Small intestine (tissue), 7 donors: ENCODE data around the gene TBXA2R. TPM values are rescaled to one million over a fixed set of nuclear protein-coding genes. Genes with fewer than 3 reads are reported as not detected.
"Not testable (repeated sequence)": the region's sequence is repeated elsewhere in the genome, so short reads cannot be mapped to it uniquely, and the experiment has no call there.

ENCODE experiments used
- DNase-seq, 2 donors: peaks; one replicate each; pipeline versions ENCODE4 v3.0.0 to v3.0.0-alpha.2; 2013
- FAIRE-seq: peaks from 2 replicates; lab custom pipeline; 2012; peaks lifted over from hg19 to GRCh38; lab: Jason Lieb, UNC
- H3K27ac ChIP-seq, 3 donors: one replicate each; pipeline ENCODE4 v1.5.1; 2013; ENCODE audit warnings: low read length in 2 of 3, mild to moderate bottlenecking in 2 of 3, control low read depth in 1 of 3, inconsistent platforms in 1 of 3, low read depth in 1 of 3, moderate library complexity in 1 of 3
- H3K27me3 ChIP-seq, 3 donors: one replicate each; pipeline ENCODE4 v1.6.1; 2013; ENCODE audit warnings: low read length in 3 of 3, inconsistent platforms in 1 of 3; ENCODE audit not compliant: control insufficient read depth in 3 of 3, insufficient read depth in 3 of 3
- H3K36me3 ChIP-seq, 3 donors: one replicate each; pipeline ENCODE4 v1.6.1; 2013; ENCODE audit warnings: low read length in 3 of 3, inconsistent platforms in 1 of 3, low read depth in 1 of 3, mild to moderate bottlenecking in 1 of 3, moderate library complexity in 1 of 3; ENCODE audit not compliant: control insufficient read depth in 3 of 3, insufficient read depth in 2 of 3
- H3K4me1 ChIP-seq, 3 donors: one replicate each; pipeline ENCODE4 v1.6.1; 2013; ENCODE audit warnings: low read length in 2 of 3, inconsistent platforms in 1 of 3, low read depth in 1 of 3, mild to moderate bottlenecking in 1 of 3, moderate library complexity in 1 of 3; ENCODE audit not compliant: control insufficient read depth in 3 of 3, insufficient read depth in 2 of 3
- H3K4me3 ChIP-seq, 3 donors: one replicate each; pipeline ENCODE4 v1.5.1; 2013; ENCODE audit warnings: low read length in 3 of 3, control low read depth in 1 of 3, inconsistent platforms in 1 of 3, low read depth in 1 of 3, mild to moderate bottlenecking in 1 of 3, moderate library complexity in 1 of 3
- H3K9me3 ChIP-seq, 2 donors: one replicate each; pipeline ENCODE4 v1.6.1; 2013; ENCODE audit warnings: low read depth in 1 of 2, low read length in 1 of 2; ENCODE audit not compliant: control insufficient read depth in 2 of 2, insufficient read depth in 1 of 2
- WGBS, 3 donors: extraction: QIAGEN DNeasy Blood & Tissue Kit; methylation state at CpG; one replicate each; pipeline ENCODE4 v1.1.7; 2013; 5-methylcytosine and 5-hydroxymethylcytosine counted together
- polyA plus RNA-seq, 4 donors: library from polyadenylated mRNA; stranded (reverse) in 3 of 4; unstranded in 1 of 4; fragments of 200-250 nt in 3 of 4; fragments of 120-200 nt in 1 of 4; gene quantifications; one replicate each; pipeline versions ENCODE4 v1.2.1 to v1.2.3, GENCODE V29; 2013
- donor health status: healthy with polysubstance abuse.
- donor health status: control.
- donor health status: control.
- donor health status: Bipolar disorder and iron deficiency.
- donor health status: healthy.

TBXA2R gene
- polyA plus RNA-seq, 4 donors, result 1.2 to 2.1 TPM; not detected in 2

- WGBS, 3 donors, result 93% methylated on average over 19 of the region's 19 CpGs
- FAIRE-seq, result no peak
These were observed 27.9 kb upstream of the TBXA2R start for GRCh38 chr19:3634496-3635045.

GRCh38 chr19:3633559-3633988 is 26.9 kb upstream of the TBXA2R start:
- Histone ChIP-seq H3K27me3 (no peaks in the 10 kb centered on the region), H3K27ac (no peak overlapping the region), H3K36me3 (peaks cover under 1 to 72% (median 9%) of the 10 kb centered on the region in 3 donors), H3K4me3 (no peak overlapping the region), H3K9me3 (no peaks in the 10 kb centered on the region), H3K4me1 (no peaks in the 10 kb centered on the region)
- no peak for FAIRE-seq
- no peak for DNase-seq
- WGBS, 3 donors, result 86 to 90% (median 89%) methylated on average over 13 to 22 of the region's 22 CpGs

More at GRCh38 chr19:3634496-3635045, 27.9 kb upstream of the TBXA2R start:
- Histone ChIP-seq H3K36me3 (peaks cover 2 to 82% (median 12%) of the 10 kb centered on the region in 3 donors), H3K27ac (no peak overlapping the region), H3K4me3 (no peak overlapping the region), H3K9me3 (no peaks in the 10 kb centered on the region), H3K4me1 (no peaks in the 10 kb centered on the region), H3K27me3 (no peaks in the 10 kb centered on the region)
- DNase-seq, result no peak

- WGBS, 3 donors, result 87 to 90% (median 89%) methylated on average over 38 to 50 of the region's 50 CpGs
- Histone ChIP-seq H3K36me3 (peaks cover 0 to 66% (median 9%) of the 10 kb centered on the region in 3 donors), H3K27me3 (no peaks in the 10 kb centered on the region), H3K4me1 (no peaks in the 10 kb centered on the region), H3K4me3 (no peak overlapping the region), H3K27ac (no peak overlapping the region), H3K9me3 (no peaks in the 10 kb centered on the region)
- FAIRE-seq (no peak), DNase-seq (no peak)
These were observed 26.3 kb upstream of the TBXA2R start for GRCh38 chr19:3632739-3633558.

- FAIRE-seq, result no peak
- no peaks in the 10 kb centered on the region for H3K27me3 ChIP-seq
These were observed 25.4 kb upstream of the TBXA2R start for GRCh38 chr19:3632098-3632497.

GRCh38 chr19:3631053-3631861 is 24.6 kb upstream of the TBXA2R start:
- FAIRE-seq (no peak), DNase-seq (no peak)
- 89 to 93% (median 91%) methylated on average over 39 to 43 of the region's 43 CpGs for WGBS, 3 donors
- Histone ChIP-seq H3K36me3 (peaks cover 0 to 51% (median 9%) of the 10 kb centered on the region in 3 donors), H3K9me3 (no peaks in the 10 kb centered on the region), H3K4me1 (peaks cover 0 to 2% (median 0%) of the 10 kb centered on the region in 3 donors), H3K27ac (no peak overlapping the region), H3K4me3 (no peak overlapping the region), H3K27me3 (no peaks in the 10 kb centered on the region)

More at GRCh38 chr19:3632098-3632497, 25.4 kb upstream of the TBXA2R start:
- 87 to 90% (median 88%) methylated on average over 13 to 16 of the region's 16 CpGs for WGBS, 3 donors
- H3K27ac ChIP-seq, result no peak overlapping the region
- H3K36me3 ChIP-seq, result peaks cover 0 to 59% (median 9%) of the 10 kb centered on the region in 3 donors
- DNase-seq, result no peak
- peaks cover 0 to 2% (median 0%) of the 10 kb centered on the region in 3 donors for H3K4me1 ChIP-seq
- no peak overlapping the region for H3K4me3 ChIP-seq
- no peaks in the 10 kb centered on the region for H3K9me3 ChIP-seq

GRCh38 chr19:3628766-3629165 is 22.1 kb upstream of the TBXA2R start:
- not testable (repeated sequence) for FAIRE-seq
- whole genome bisulfite sequencing, 3 donors, result 58 to 69% (median 69%) methylated on average over 9 of the region's 9 CpGs

GRCh38 chr19:3627351-3627723 is 20.7 kb upstream of the TBXA2R start:
- peak overlapping the region; percentile 37 to 62 (median 61) for H3K27ac ChIP-seq
- no peaks in the 10 kb centered on the region for H3K9me3 ChIP-seq
- peak overlapping the region in 1 of 3 donors; percentile 9 for H3K4me3 ChIP-seq
- WGBS, 3 donors, result 54 to 63% (median 62%) methylated on average over 7 of the region's 7 CpGs
- H3K27me3 ChIP-seq, result no peaks in the 10 kb centered on the region
- no peak for DNase-seq
- peaks cover 4 to 40% (median 7%) of the 10 kb centered on the region in 3 donors for H3K36me3 ChIP-seq
- no peak for FAIRE-seq
- H3K4me1 ChIP-seq, result peaks cover 0 to 10% (median 2%) of the 10 kb centered on the region in 3 donors

More at GRCh38 chr19:3628766-3629165, 22.1 kb upstream of the TBXA2R start:
- H3K27ac ChIP-seq, H3K27me3 ChIP-seq, H3K4me3 ChIP-seq, H3K9me3 ChIP-seq, DNase-seq: not testable (repeated sequence)
- H3K36me3 ChIP-seq, result peaks cover 0 to 45% (median 9%) of the 10 kb centered on the region in 3 donors
- H3K4me1 ChIP-seq, result peaks cover 0 to 10% (median 2%) of the 10 kb centered on the region in 3 donors
